GM18517 (cell line): ENCODE data around the gene CDKN1A.
"Not testable (repeated sequence)": the region's sequence is repeated elsewhere in the genome, so short reads cannot be mapped to it uniquely, and the experiment has no call there.

Source experiments
- ATAC-seq: cut with Tn5 transposase; IDR thresholded peaks from one replicate; pipeline ENCODE4 v1.9.1; 2021; ENCODE audit warnings: mild to moderate bottlenecking, moderate library complexity; ENCODE audit not compliant: unreplicated experiment

Gene CDKN1A

DNA sequence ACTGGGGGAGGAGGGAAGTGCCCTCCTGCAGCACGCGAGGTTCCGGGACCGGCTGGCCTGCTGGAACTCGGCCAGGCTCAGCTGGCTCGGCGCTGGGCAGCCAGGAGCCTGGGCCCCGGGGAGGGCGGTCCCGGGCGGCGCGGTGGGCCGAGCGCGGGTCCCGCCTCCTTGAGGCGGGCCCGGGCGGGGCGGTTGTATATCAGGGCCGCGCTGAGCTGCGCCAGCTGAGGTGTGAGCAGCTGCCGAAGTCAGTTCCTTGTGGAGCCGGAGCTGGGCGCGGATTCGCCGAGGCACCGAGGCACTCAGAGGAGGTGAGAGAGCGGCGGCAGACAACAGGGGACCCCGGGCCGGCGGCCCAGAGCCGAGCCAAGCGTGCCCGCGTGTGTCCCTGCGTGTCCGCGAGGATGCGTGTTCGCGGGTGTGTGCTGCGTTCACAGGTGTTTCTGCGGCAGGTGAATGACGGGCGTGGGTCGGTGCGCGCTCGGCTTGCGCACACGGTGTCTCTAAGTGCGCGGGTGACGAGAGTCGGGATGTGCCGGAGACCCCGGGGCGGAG is at the start of gene CDKN1A:
TSS of gene CDKN1A (plus strand) at position 227 of the 555 bp plus-strand sequence. CDS start 5,388 bp downstream, outside the sequence.
- peak; percentile 38 for ATAC-seq

- ATAC-seq = no peak
These were observed 48.7 kb upstream of the CDKN1A start for GRCh38 chr6:36629784-36630183.

DNA sequence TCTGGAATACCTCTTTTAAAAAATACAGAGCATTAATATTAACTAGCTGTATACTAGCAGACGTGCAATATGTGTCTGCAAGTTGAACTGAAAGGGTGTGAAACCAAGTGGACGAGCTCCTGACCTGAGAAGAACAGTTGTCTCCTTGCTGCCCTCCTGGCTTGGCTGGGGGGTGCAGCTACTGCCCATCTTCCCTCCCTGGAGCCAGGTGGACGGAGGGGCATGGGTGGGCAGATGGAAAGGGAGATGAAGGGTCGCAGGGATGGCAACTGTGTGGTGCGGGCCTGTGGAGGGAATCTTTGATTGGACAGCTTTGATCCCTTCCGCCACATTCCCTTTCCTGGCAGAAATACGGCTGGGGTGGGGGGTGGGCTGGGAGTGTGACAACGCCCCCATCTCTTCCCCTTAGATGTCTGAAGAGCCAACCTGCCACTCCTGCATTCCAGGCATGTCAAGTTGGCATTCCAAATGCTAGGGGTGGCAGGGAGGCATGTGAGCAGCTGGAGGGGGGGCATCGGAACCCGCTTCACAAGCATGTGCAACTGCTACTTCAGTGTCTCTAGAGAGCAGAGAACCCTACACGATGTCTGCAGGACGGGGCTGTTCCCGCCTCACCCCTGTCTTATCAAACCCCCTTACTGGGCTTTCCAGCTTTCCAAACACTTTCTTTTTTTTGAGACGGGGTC is 47.0 kb upstream of the CDKN1A start:
- no peak for ATAC-seq

DNA sequence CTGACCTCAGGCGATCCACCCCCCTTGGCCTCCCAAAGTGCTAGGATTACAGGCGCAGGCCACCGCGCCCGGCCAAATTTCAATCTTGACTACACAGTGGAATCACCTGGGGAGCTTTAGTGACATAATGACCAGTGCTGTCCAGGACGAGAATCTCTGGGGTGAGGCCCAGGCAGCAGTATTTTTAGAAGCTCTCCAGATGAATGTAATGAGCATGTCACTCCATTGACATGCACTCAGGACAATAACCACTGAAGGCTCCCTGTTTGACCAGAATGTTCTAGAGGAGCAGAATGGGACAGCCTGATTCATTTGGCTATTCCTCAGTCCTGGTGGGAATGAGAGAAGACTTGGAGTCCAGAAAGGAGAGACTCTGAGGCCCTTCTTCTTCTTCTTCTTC is 45.1 kb upstream of the CDKN1A start:
- ATAC-seq = no peak

DNA sequence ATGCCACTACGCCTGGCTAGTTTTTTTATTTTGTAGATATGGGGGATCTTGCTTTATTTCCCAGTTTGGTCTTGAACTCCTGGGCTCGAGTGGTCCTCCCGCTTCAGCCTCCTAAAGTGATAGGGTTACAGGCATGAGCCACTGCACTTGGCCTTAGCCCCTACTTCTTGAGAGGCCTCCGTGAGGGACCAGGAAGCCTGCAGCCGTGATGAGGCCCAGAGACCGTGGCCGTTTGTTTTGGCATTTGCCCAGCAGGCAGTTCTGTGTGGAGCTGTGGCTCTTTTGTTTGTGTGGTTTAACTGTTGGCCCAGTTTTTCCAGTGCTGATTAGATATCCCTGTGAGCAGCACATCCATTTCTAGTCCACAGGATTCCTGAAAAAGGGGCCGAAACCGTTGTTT is 44.6 kb upstream of the CDKN1A start:
- ATAC-seq = no peak

GRCh38 chr6:36634317-36635108 is 44.0 kb upstream of the CDKN1A start:
- ATAC-seq = no peak

GRCh38 chr6:36636283-36636682 is 42.2 kb upstream of the CDKN1A start:
- ATAC-seq = no peak

DNA sequence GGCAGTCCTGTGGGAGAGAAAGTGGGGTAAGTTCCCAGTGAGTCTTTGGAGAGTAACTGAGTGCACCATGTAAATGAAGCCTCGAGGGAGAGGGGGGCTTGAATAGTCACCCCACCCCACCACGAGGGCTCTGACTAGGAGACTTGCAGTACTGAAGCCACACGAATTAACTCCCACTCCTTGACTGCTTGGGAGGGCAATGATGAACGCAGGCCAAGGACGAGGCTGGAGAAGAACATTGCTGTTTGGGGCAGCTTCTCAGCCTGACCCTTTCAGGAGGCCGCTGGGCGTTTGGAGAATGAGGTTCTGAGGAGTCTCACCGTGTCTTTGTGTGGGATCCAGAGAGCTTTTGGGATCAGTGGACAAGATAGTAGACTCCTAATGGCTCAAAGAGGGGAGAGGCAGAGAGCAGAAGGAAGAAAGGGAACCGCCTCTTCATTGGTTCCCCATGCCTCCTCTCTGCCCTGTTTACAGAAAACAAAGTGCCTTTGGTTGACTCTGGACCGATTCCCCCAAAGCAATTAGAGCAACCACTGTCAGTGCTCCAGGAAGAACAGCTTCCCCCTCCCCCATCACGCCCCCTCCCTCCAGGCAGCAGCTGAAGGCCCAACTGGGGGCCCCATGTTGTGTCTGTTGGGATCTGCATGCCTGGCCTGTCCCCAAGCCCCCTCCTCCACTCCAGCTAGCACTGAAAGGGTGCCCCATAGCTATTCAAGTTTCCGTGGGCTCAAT is 41.7 kb upstream of the CDKN1A start:
- ATAC-seq = no peak

DNA sequence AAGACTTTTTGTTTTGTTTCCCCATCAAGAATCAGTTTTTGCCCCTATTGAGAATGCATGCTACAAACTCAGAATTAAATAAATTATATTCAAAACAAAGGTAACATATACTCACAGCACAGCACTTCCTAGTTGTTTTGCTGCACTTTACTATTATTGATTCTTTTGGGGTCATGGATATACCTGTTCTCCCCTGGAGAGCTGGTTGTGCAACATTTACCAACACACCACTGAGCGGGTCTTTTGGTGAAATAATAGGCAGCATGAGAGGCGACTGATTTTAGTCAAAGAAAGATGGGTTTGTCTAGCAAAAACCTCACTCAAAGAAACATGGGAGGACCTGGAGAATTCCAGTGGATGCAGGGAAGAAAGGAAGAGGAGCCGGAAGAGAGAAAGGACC is 39.9 kb upstream of the CDKN1A start:
- ATAC-seq = no peak

- ATAC-seq = no peak
These were observed 39.2 kb upstream of the CDKN1A start for GRCh38 chr6:36639171-36639808.

GRCh38 chr6:36641543-36641942 is 37.0 kb upstream of the CDKN1A start:
- no peak for ATAC-seq

DNA sequence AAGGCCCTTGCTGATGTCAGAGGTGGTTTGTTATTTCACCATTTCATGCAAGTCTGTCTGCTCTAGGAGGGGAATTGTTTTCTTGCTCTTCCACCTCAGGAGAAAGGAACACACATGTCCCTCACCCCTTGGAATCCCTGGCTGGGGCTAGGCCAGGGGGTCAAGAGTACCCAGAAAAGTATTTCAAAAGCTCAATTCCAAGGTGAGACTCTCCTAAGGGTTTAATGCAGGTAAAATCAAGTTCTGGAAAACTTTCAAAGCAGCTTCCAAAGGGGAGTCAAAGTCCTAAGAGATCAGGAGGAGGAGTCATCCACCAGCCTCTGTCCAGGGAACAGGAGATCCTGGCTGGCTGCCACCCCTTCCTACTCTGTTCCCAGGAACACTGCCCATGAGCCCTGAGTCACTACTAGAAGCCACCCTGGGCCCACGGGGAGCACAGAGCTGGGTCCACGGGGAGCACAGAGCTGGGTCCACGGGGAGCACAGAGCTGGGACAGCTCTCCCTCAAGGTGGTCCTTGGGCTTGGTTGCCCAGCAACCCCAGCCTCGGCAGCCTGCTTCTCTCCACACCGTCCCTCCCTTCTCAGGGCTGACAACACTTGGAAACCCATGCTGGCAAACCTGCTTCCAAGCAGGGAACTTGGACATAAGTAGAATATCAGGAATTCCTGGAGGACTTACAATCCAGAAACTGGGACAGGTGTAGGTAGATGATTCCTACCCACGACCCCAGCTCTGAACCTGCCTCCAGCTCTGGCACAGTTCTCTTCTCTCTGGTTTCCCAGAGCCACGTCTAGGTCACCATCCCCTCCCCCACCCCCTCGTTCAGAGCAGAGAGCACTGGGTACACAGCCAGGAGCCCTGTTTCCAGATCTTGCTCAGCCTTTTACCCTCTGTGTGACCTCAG is 35.3 kb upstream of the CDKN1A start:
- ATAC-seq = no peak

- ATAC-seq = no peak
These were observed 34.5 kb upstream of the CDKN1A start for GRCh38 chr6:36643977-36644376.

DNA sequence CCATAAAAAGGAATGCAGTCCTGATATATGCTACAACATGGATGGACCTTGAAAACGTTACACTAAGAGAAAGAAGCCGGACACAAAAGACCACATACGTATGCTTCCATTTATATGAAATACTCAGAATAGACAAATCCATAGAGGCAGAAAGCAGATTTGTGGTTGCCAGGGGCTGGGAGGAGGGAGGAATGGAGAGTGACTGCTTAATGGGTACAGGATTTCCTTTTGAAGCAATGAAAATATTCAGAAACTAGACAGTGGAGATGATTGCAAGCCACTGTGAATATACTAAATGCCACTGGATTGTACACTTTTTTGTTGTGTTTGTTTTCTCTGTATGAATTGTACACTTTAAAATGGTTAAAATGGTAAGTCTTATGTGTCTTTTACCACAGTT is 29.4 kb upstream of the CDKN1A start:
- no peak for ATAC-seq

DNA sequence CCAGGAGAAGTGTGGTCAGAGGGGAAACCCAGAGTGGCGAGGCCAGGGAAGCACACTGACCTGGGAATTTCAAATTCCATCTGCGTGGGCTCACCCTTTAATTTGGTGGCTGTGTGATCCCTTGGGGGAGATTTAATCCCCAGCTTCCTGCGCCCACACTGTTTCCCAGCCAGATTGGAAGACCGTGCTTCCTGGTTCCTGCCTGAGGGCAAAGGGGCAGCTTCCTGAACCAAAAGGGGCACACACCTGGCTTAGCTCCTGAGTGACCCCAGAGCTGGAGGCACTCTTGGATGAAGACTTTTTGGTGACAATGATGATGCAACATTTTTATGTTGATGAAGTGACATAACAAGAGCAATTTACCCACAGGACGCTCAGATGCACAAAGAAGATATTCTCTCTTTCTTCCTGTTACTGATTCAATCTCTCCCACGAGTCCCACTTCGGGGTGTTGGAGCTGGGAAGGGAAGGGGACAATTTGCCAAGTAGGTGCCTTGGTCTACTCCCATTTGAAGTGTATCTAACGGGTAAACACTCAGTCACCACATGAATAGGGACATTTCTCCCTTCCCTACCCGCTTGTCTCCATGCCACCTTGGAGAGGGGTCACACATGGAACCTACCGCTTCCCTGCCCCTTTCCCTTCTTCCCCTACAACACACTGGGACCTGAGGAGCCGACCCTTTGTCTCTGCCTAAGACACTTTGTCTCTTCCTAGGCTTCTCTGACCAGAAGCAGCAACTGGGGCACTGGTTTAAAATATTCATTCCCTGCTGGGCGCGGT is 28.6 kb upstream of the CDKN1A start:
- no peak for ATAC-seq

GRCh38 chr6:36650848-36651478 is 27.6 kb upstream of the CDKN1A start:
- no peak for ATAC-seq

DNA sequence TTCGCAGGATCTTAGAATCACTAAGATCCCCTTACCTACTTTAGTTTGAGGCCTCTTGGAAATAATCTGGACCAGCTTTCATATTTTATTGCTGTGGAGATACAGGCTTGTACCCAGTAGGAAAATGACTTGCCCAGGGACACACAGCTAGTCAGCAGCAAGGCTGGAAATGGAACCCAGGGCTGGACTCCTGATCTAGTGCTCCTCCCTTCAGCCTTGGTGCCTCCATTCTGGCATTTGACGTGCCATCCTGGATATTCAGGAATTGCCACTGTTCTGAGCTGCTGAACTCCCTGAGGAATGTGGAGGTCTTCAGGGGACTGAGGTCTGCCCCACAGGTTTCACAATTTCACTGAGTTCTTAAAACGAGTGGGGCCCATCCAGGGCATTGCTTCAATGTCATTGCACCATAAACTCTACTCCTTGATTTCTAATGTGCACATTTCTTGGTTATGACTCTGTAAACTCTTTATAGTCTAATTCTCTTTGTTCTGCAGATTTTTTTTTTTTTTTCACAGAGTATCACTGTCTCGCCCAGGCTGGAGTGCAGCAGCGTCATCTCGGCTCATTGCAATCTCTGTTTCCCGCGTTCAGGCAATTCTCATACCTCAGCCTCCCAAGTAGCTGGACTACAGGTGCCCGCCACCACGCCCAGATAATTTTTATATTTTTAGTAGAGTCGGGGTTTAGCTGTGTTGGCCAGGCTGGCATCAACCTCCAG is 26.7 kb upstream of the CDKN1A start:
- no peak for ATAC-seq

GRCh38 chr6:36654469-36654868 is 24.0 kb upstream of the CDKN1A start:
- ATAC-seq = not testable (repeated sequence)
